Neural progenitor cell (in vitro differentiated cells): ENCODE results near the gene MNS1.

Experiments
- EZH2 ChIP-seq: fragments of 200-600 bp; sonication (generic); IDR thresholded peaks from 2 replicates; pipeline ENCODE4 v1.6.1; 2017; ENCODE audit warnings: antibody characterized with exemption, mild to moderate bottlenecking, moderate library complexity
- EZH2phosphoT487 ChIP-seq: fragments of 200-600 bp; sonication (generic); IDR thresholded peaks from 2 replicates; pipeline ENCODE4 v1.6.1; 2017; ENCODE audit warnings: antibody characterized with exemption
- TF ChIP-seq, protein P1 (sequence below): fragments of 200-600 bp; sonication (generic); IDR thresholded peaks from 2 replicates; pipeline ENCODE4 v1.5.1; 2017; ENCODE audit warnings: antibody characterized with exemption, mild to moderate bottlenecking

DNA sequence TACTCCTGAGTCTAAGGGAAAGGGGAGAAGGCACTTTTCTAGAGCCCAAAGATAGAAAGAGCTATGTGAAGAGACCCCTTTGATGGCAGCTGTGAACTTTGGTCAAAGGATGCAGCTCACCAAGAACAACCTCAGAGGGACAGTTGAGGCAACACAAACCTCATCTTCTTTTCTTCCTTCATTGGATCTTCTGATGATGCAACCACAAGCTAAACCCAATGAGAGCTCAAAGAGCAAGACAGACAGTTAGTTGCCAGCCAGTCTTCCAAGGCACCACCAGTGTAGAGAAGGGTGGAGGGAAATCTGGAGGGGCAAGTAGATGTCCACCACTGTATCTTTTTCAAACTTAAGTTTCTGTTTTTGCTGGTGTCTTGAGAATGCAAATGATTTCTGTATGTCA lies 10.4 kb upstream of the MNS1 start:
- TF ChIP-seq, protein P1, sequence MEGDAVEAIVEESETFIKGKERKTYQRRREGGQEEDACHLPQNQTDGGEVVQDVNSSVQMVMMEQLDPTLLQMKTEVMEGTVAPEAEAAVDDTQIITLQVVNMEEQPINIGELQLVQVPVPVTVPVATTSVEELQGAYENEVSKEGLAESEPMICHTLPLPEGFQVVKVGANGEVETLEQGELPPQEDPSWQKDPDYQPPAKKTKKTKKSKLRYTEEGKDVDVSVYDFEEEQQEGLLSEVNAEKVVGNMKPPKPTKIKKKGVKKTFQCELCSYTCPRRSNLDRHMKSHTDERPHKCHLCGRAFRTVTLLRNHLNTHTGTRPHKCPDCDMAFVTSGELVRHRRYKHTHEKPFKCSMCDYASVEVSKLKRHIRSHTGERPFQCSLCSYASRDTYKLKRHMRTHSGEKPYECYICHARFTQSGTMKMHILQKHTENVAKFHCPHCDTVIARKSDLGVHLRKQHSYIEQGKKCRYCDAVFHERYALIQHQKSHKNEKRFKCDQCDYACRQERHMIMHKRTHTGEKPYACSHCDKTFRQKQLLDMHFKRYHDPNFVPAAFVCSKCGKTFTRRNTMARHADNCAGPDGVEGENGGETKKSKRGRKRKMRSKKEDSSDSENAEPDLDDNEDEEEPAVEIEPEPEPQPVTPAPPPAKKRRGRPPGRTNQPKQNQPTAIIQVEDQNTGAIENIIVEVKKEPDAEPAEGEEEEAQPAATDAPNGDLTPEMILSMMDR: no peak
- TF ChIP-seq EZH2 (no peak), EZH2phosphoT487 (no peak)
